Nasal cavity respiratory epithelium epithelial cell of viscerocranial mucosa (primary cell): Measurements from ENCODE around the gene NDC1. TPM values are rescaled to one million over a fixed set of nuclear protein-coding genes. Genes with fewer than 3 reads are reported as not detected.

Experiments used
- total RNA-seq: library from RNA; depleted of rRNA; stranded (reverse); fragments of >200 nt; gene quantifications from 2 replicates; pipeline ENCODE4 v1.2.3, GENCODE V29; 2014

Gene NDC1, protein sequence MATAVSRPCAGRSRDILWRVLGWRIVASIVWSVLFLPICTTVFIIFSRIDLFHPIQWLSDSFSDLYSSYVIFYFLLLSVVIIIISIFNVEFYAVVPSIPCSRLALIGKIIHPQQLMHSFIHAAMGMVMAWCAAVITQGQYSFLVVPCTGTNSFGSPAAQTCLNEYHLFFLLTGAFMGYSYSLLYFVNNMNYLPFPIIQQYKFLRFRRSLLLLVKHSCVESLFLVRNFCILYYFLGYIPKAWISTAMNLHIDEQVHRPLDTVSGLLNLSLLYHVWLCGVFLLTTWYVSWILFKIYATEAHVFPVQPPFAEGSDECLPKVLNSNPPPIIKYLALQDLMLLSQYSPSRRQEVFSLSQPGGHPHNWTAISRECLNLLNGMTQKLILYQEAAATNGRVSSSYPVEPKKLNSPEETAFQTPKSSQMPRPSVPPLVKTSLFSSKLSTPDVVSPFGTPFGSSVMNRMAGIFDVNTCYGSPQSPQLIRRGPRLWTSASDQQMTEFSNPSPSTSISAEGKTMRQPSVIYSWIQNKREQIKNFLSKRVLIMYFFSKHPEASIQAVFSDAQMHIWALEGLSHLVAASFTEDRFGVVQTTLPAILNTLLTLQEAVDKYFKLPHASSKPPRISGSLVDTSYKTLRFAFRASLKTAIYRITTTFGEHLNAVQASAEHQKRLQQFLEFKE
- total RNA-seq, result 19.6 and 20.2 TPM in 2 replicates

DNA sequence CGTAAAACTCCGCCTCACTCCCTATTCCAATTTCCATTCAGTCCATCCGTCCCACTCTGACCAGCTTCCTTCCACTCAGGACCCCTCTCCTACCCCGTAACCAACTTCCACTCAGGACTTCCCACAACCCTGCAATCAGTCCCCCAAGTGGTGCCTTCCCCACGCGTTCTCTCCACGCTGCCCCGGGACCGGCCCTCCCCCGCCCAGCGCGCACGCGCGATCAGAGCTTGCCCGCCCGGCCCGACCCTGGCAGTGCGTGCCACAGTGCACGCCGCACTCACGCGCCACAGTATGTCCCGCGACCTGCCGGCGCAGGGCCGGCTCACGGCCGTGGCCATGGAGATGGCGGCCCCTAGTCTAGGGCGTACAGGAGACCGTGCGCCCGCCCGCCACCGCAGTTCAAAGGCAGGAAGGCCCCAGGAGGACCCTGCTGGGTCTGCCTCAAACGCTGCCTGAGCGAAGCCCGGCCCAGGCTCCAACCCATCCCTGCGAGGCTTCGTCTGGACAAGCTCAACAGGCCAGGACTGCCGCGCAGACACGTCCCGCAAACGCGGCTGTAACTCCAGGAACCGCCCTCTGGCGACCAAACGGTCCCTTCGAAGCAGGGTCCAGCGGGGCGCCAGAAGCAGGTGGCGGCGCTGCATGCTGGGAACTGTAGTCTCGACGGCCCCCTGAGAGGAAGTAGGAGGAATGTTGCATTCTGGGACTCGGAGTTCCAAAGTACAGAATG lies at the start of gene NDC1:
NDC1 (minus strand) TSS at position 373 of the 730 bp plus-strand sequence; CDS start at position 338, 35 bp downstream.

DNA sequence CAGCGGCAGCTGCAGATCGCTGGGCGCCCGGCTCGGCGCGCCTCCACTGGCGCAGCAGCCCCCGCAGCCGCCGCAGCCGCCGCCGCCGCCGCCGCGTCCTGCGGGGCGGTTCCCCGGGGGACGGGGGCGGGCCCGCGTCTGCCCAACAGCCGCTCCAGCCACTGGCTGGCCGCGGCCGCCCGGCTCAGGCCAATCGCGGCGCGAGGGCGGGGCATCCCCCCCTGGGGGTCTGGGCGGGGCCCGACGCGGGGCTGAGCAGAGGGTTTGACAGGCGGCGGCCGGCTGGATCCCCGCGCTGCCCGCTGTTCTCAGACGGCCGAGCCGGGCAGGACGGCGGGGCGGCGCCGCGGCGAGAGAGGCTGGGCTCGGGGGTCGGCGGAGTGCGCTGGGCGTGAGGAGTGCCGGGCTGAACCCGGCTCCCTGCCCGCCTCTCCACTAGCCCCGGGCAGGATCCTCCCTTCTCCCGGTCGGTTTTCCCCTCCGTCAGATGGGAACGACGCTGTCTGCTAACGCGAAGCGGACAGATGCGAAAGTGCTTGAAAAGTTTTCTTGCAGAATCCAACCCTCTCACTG lies 98.9 kb downstream of the NDC1 start, which contains the start of gene GLIS1:
GLIS1 (minus strand) TSS at position 56 of the 573 bp plus-strand sequence. CDS start 1,100 bp downstream, outside the sequence.

Other genes with a start within 250 kb of the NDC1 start
- not detected in 2 replicates for gene GLIS1, start 99.1 kb downstream of the NDC1 start, total RNA-seq
- gene YIPF1, start 51.5 kb upstream of the NDC1 start, total RNA-seq, result 24.9 and 29.5 TPM in 2 replicates
- not detected in 2 replicates for gene DIO1, start 55.9 kb upstream of the NDC1 start, total RNA-seq
- 11.3 and 14.3 TPM in 2 replicates for gene IFT25, start 107.4 kb upstream of the NDC1 start, total RNA-seq
- gene LRRC42, start 108.1 kb upstream of the NDC1 start, total RNA-seq, result 49.2 and 50.0 TPM in 2 replicates
- under 0.01 and 0.43 TPM in 2 replicates for gene LDLRAD1, start 179.9 kb upstream of the NDC1 start, total RNA-seq
- gene TMEM59, start 214.9 kb upstream of the NDC1 start, total RNA-seq, result 149 and 349 TPM in 2 replicates
- 2.4 and 4.2 TPM in 2 replicates for gene TCEANC2, start 215.3 kb upstream of the NDC1 start, total RNA-seq